AG09309 (cell line): ENCODE results near the gene ABCD1.
"Not testable (repeated sequence)": the region's sequence is repeated elsewhere in the genome, so short reads cannot be mapped to it uniquely, and the experiment has no call there.

Experiments
- DNase-seq: peaks from one replicate; pipeline ENCODE4 v3.0.0-alpha.2; 2010; ENCODE audit warnings: low read depth
- H3K4me3 ChIP-seq: 2 replicates; pipeline ENCODE4 v1.5.1; 2011; ENCODE audit warnings: mild to moderate bottlenecking, low read depth, low read length, moderate library complexity; ENCODE audit not compliant: control insufficient read depth
- CTCF ChIP-seq: IDR thresholded peaks from 2 replicates; pipeline ENCODE4 v1.5.1; 2011; ENCODE audit warnings: mild to moderate bottlenecking, low read depth, low read length, inconsistent platforms; ENCODE audit not compliant: insufficient read depth, control insufficient read depth; ENCODE audit errors: missing control alignments

The ABCD1 gene

DNA sequence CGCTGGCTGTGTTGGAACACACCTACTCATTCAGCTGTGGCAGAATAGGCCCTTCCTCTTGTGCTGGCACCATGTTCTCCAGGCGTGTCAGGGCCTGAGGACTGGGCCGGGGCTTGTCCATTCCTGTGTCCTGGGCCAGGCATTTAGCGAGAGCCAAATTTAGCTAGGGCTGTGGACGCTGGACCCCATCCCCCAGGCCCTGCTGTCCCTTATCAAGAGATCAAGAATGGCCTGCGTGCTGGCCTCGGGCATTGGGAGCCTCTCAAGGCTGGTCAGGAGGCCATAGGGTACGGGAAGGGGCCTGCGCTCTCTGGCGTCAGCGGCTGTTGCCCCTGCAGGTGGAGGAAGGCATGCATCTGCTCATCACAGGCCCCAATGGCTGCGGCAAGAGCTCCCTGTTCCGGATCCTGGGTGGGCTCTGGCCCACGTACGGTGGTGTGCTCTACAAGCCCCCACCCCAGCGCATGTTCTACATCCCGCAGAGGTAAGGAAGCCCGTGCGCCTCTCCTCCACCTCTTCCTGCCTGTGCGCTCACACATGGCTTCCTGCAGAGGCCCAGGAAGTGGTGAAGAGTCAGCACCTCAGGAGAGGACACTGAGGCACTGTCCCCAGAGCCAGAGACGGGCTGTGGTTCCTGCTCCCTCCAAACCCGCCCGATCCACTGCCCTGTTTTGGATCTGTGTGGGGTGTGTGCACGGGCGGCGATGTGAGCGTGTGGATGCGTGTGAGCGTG, 15.3 kb downstream of the ABCD1 start:
- no peak for DNase-seq
- no peak for TF ChIP-seq CTCF
- H3K4me3 ChIP-seq: no peak overlapping the region

GRCh38 chrX:153740631-153741222, 16.1 kb downstream of the ABCD1 start:
- no peak overlapping the region for H3K4me3 ChIP-seq
- DNase-seq: no peak
- no peak for TF ChIP-seq CTCF

GRCh38 chrX:153741446-153741845, 16.8 kb downstream of the ABCD1 start:
- H3K4me3 ChIP-seq: no peak overlapping the region
- no peak for DNase-seq
- TF ChIP-seq CTCF: no peak

DNA sequence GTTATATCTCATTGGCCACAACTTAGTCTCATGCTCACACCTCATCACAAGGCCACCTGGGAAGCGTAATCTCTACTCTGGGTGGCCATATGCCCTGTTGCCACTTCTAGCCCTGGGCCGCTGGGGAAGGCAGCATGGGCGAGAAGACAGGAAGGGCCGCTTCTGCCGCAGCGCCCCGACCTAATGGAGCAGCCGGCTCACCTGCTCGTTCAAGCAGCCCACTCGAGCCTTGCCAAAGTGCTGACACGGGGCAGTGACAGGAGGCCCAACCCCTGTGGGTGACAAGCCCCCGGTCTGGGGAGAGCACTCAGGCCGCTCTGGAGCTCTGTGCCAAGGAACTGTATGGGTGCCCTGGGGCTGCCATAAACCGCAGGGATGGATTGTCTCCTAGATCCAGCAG, 17.5 kb downstream of the ABCD1 start:
- H3K4me3 ChIP-seq, DNase-seq: not testable (repeated sequence)

GRCh38 chrX:153742796-153743467, 18.3 kb downstream of the ABCD1 start:
- not testable (repeated sequence) for H3K4me3 ChIP-seq, DNase-seq

DNA sequence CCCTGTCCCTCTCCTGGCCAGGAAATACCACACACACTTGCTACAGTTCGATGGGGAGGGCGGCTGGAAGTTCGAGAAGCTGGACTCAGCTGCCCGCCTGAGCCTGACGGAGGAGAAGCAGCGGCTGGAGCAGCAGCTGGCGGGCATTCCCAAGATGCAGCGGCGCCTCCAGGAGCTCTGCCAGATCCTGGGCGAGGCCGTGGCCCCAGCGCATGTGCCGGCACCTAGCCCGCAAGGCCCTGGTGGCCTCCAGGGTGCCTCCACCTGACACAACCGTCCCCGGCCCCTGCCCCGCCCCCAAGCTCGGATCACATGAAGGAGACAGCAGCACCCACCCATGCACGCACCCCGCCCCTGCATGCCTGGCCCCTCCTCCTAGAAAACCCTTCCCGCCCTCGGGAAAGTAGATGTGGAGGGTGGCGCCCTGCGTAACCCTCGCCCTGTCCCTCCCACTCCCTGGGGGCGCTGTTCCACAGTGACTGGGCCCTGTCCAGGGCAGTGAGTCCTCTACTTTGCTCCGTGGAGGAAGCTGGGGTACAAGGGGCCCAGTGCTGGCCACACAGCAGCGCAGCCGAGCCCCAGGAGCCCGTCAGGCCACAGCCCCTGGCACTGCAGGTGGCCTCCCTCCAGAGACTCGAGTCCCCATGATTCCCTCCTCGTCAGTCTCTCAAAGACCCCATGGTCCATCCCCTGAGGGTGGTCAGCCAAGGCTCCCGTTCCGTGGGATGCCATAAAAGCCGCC, 19.0 kb downstream of the ABCD1 start:
- H3K4me3 ChIP-seq, DNase-seq: not testable (repeated sequence)

- DNase-seq: no peak
Observed at GRCh38 chrX:153744210-153745066, 19.8 kb downstream of the ABCD1 start.

DNA sequence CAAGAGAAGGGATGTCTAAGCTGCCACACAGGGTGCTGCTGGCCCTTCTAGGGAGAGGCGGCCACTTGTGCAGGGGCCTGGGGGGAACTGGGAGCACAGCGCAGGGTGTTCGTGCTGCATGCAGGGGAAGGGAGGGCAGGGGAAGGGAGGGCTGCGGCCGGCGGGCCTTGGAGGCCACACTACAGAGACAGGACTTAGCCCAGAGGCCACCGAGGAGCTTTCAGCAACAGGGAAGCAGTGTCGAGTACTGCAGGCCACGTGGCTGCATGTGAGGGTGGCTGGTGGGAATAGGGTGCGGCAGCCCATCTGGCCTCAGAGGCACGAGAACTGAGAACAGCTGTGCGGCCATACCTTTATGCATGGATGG, 20.4 kb downstream of the ABCD1 start:
- not testable (repeated sequence) for DNase-seq, H3K4me3 ChIP-seq

More at GRCh38 chrX:153744210-153745066, 19.8 kb downstream of the ABCD1 start:
- no peak for TF ChIP-seq CTCF
- H3K4me3 ChIP-seq: no peak overlapping the region
